Measurements from ENCODE around the gene LAMC1.

DNA sequence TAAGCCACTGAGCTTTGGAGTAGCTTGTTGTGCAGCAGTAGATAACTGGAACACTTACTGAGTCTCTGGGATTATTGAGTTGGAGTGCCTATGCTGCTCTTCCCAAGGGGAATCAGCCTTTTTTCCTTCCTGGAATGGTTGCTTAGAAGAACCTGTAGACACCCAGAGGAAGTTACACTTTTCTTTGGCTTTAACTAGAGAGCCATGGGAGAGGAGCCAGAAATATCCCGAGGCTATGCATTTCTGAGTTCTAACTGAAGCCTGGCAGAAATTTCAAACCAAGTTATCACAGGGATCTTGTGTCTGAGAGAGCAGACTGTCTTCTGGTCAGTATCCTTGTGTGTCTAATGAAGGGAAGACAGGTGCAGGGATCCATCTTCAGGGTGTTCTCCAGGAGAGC, 28.3 kb downstream of the LAMC1 start:
- TF ChIP-seq EZH2 (IDR thresholded peaks at IDR 0.05; ENCODE audit: insufficient read depth, poor library complexity, severe bottlenecking), result no peak
- TF ChIP-seq EZH2phosphoT487 (IDR thresholded peaks at IDR 0.05; ENCODE audit: insufficient read depth, low read depth), result no peak
